ENCODE results near the gene CUBN.

- TF ChIP-seq POLR2A (IDR thresholded peaks at IDR 0.05), result no peak
- TF ChIP-seq CTCF (IDR thresholded peaks at IDR 0.05), result no peak
These were observed 46.5 kb upstream of the CUBN start for GRCh38 chr10:17176091-17176490.
